Liver (tissue), 9 donors: ENCODE results near the gene IQCM. TPM values are rescaled to one million over a fixed set of nuclear protein-coding genes. Genes with fewer than 3 reads are reported as not detected.

Experiments
- DNase-seq: peaks from one replicate; pipeline ENCODE4 v3.0.0-alpha.2; 2017; ENCODE audit warnings: low spot score
- H3K27ac ChIP-seq, 2 donors: one replicate each; pipeline ENCODE4 v1.7.0; 2013; ENCODE audit warnings: inconsistent platforms in 2 of 2, low read length in 2 of 2, control low read depth in 1 of 2, low read depth in 1 of 2, mild to moderate bottlenecking in 1 of 2
- H3K27me3 ChIP-seq, 4 donors: one replicate each; pipeline versions ENCODE4 v1.6.1 to v1.7.0; 2013; ENCODE audit warnings: low read length in 3 of 4, inconsistent platforms in 1 of 4, mild to moderate bottlenecking in 1 of 4, moderate library complexity in 1 of 4; ENCODE audit not compliant: control insufficient read depth in 4 of 4, insufficient read depth in 4 of 4
- H3K36me3 ChIP-seq, 4 donors: one replicate each; pipeline versions ENCODE4 v1.6.1 to v1.7.0; 2013; ENCODE audit warnings: low read length in 3 of 4, mild to moderate bottlenecking in 3 of 4, low read depth in 1 of 4, moderate library complexity in 1 of 4; ENCODE audit not compliant: control insufficient read depth in 4 of 4, insufficient read depth in 3 of 4
- H3K4me1 ChIP-seq, 4 donors: one replicate each; pipeline versions ENCODE4 v1.6.1 to v1.7.0; 2013; ENCODE audit warnings: low read length in 3 of 4, mild to moderate bottlenecking in 3 of 4, moderate library complexity in 1 of 4; ENCODE audit not compliant: control insufficient read depth in 4 of 4, insufficient read depth in 4 of 4
- H3K4me3 ChIP-seq, 3 donors: one replicate each; pipeline versions ENCODE4 v1.6.1 to v1.7.0; 2013; ENCODE audit warnings: low read length in 3 of 3, control low read depth in 1 of 3, low read depth in 1 of 3, mild to moderate bottlenecking in 1 of 3
- H3K9ac ChIP-seq, 2 donors: one replicate each; pipeline ENCODE4 v1.7.0; 2013; ENCODE audit warnings: low read length in 2 of 2, mild to moderate bottlenecking in 2 of 2, moderate library complexity in 2 of 2, control low read depth in 1 of 2, low read depth in 1 of 2
- H3K9me3 ChIP-seq, 4 donors: one replicate each; pipeline versions ENCODE4 v1.6.1 to v1.7.0; 2013; ENCODE audit warnings: low read length in 3 of 4; ENCODE audit not compliant: control insufficient read depth in 4 of 4
- ATF3 ChIP-seq: IDR thresholded peaks from 2 replicates; pipeline ENCODE4 v1.6.1; 2016; ENCODE audit warnings: antibody characterized with exemption
- EGR1 ChIP-seq, 2 donors: IDR thresholded peaks; 2 replicates each; pipeline ENCODE4 v1.6.1; 2016 to 2018; ENCODE audit warnings: antibody characterized with exemption in 2 of 2, low read depth in 2 of 2
- FOXA1 ChIP-seq: IDR thresholded peaks from 2 replicates; pipeline ENCODE4 v1.6.1; 2016; ENCODE audit warnings: antibody characterized with exemption
- GABPA ChIP-seq, 2 donors: IDR thresholded peaks in 1 of 2; conservative IDR thresholded peaks in 1 of 2; 2 replicates each; pipeline ENCODE4 v1.6.1; 2016; ENCODE audit warnings: antibody characterized with exemption in 2 of 2, mild to moderate bottlenecking in 1 of 2, moderate library complexity in 1 of 2
- HNF4A ChIP-seq, 2 donors: conservative IDR thresholded peaks; 2 replicates each; pipeline ENCODE4 v1.6.1; 2016; ENCODE audit warnings: antibody characterized with exemption in 2 of 2, mild to moderate bottlenecking in 2 of 2
- HNF4G ChIP-seq: IDR thresholded peaks from 2 replicates; pipeline ENCODE4 v1.6.1; 2016; ENCODE audit warnings: antibody characterized with exemption
- JUND ChIP-seq, 2 donors: IDR thresholded peaks; 2 replicates each; pipeline ENCODE4 v1.6.1; 2016; ENCODE audit warnings: antibody characterized with exemption in 2 of 2
- NR2F2 ChIP-seq: IDR thresholded peaks from 2 replicates; pipeline ENCODE4 v1.6.1; 2016; ENCODE audit warnings: antibody characterized with exemption
- RAD21 ChIP-seq, 2 donors: IDR thresholded peaks; 2 replicates each; pipeline ENCODE4 v1.6.1; 2016; ENCODE audit warnings: antibody characterized with exemption in 2 of 2, mild to moderate bottlenecking in 2 of 2
- RXRA ChIP-seq, 2 donors: IDR thresholded peaks; 2 replicates each; pipeline ENCODE4 v1.6.1; 2017 to 2018; ENCODE audit warnings: antibody characterized with exemption in 2 of 2, mild to moderate bottlenecking in 1 of 2
- SP1 ChIP-seq: IDR thresholded peaks from 2 replicates; pipeline ENCODE4 v1.6.1; 2018; ENCODE audit warnings: antibody characterized with exemption, mild to moderate bottlenecking
- TAF1 ChIP-seq: conservative IDR thresholded peaks from 2 replicates; pipeline ENCODE4 v1.6.1; 2016; ENCODE audit warnings: antibody characterized with exemption, mild to moderate bottlenecking
- WGBS: extraction: QIAGEN DNeasy Blood & Tissue Kit; methylation state at CpG from one replicate; pipeline ENCODE4 v1.1.7; 2013; 5-methylcytosine and 5-hydroxymethylcytosine counted together
- polyA plus RNA-seq, 2 donors: library from polyadenylated mRNA; stranded (reverse) in 1 of 2; unstranded in 1 of 2; fragments of 200-250 nt in 1 of 2; fragments of >200 nt in 1 of 2; fragmentation: Nextera tagmentation in 1 of 2; extraction: Ambion mirVana in 1 of 2; gene quantifications; one replicate each; pipeline versions ENCODE4 v1.2.1 to v1.2.3, GENCODE V29; 2013 to 2015
- total RNA-seq, 2 donors: library from RNA; depleted of rRNA; stranded (reverse); fragments of >200 nt; gene quantifications; one replicate each; pipeline ENCODE4 v1.2.3, GENCODE V29; 2014
- TF ChIP-seq, protein P1 (sequence below): IDR thresholded peaks from 2 replicates; pipeline ENCODE4 v1.6.1; 2016; ENCODE audit warnings: antibody characterized with exemption
- TF ChIP-seq, protein P2 (sequence below): IDR thresholded peaks from 2 replicates; pipeline ENCODE4 v1.6.1; 2016; ENCODE audit warnings: antibody characterized with exemption
- TF ChIP-seq, protein P3 (sequence below): fragments of 150-350 bp; IDR thresholded peaks from 2 replicates; pipeline ENCODE4 v1.5.1; 2017; ENCODE audit warnings: improper control_type of control experiment, low read depth, low read length; ENCODE audit not compliant: missing input control
- donor health status: healthy.
- donor health status: healthy.
- donor health status: healthy.
- donor health status: healthy.
- donor health status: healthy.

The IQCM gene
- total and polyA plus RNA-seq, 4 donors = 0.08 TPM; not detected in 3

GRCh38 chr4:149713031-149713430, 102.6 kb downstream of the IQCM start:
- WGBS = 47% methylated on average over 3 of the region's 3 CpGs
- Histone ChIP-seq H3K9me3 (peaks cover 3 to 12% (median 7%) of the 10 kb centered on the region in 4 donors), H3K4me3 (no peak overlapping the region), H3K4me1 (no peaks in the 10 kb centered on the region), H3K36me3 (no peaks in the 10 kb centered on the region), H3K9ac (no peak overlapping the region), H3K27me3 (no peaks in the 10 kb centered on the region), H3K27ac (no peak overlapping the region)
- DNase-seq = no peak
- TF ChIP-seq, protein P1, sequence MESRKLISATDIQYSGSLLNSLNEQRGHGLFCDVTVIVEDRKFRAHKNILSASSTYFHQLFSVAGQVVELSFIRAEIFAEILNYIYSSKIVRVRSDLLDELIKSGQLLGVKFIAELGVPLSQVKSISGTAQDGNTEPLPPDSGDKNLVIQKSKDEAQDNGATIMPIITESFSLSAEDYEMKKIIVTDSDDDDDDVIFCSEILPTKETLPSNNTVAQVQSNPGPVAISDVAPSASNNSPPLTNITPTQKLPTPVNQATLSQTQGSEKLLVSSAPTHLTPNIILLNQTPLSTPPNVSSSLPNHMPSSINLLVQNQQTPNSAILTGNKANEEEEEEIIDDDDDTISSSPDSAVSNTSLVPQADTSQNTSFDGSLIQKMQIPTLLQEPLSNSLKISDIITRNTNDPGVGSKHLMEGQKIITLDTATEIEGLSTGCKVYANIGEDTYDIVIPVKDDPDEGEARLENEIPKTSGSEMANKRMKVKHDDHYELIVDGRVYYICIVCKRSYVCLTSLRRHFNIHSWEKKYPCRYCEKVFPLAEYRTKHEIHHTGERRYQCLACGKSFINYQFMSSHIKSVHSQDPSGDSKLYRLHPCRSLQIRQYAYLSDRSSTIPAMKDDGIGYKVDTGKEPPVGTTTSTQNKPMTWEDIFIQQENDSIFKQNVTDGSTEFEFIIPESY = no peak
- TF ChIP-seq EGR1 (IDR thresholded peaks at IDR 0.05; ENCODE audit: low read depth in 2 of 2) = no peak
- no peak for TF ChIP-seq NR2F2
- TF ChIP-seq FOXA1 = no peak
- no peak for TF ChIP-seq JUND (IDR thresholded peaks at IDR 0.05)
- no peak for TF ChIP-seq HNF4G
- TF ChIP-seq RAD21 (IDR thresholded peaks at IDR 0.05) = no peak
- TF ChIP-seq ATF3 = no peak
- TF ChIP-seq, protein P2, sequence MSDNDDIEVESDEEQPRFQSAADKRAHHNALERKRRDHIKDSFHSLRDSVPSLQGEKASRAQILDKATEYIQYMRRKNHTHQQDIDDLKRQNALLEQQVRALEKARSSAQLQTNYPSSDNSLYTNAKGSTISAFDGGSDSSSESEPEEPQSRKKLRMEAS = no peak
- TF ChIP-seq, protein P3, sequence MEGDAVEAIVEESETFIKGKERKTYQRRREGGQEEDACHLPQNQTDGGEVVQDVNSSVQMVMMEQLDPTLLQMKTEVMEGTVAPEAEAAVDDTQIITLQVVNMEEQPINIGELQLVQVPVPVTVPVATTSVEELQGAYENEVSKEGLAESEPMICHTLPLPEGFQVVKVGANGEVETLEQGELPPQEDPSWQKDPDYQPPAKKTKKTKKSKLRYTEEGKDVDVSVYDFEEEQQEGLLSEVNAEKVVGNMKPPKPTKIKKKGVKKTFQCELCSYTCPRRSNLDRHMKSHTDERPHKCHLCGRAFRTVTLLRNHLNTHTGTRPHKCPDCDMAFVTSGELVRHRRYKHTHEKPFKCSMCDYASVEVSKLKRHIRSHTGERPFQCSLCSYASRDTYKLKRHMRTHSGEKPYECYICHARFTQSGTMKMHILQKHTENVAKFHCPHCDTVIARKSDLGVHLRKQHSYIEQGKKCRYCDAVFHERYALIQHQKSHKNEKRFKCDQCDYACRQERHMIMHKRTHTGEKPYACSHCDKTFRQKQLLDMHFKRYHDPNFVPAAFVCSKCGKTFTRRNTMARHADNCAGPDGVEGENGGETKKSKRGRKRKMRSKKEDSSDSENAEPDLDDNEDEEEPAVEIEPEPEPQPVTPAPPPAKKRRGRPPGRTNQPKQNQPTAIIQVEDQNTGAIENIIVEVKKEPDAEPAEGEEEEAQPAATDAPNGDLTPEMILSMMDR = no peak

- Histone ChIP-seq H3K27me3 (no peaks in the 10 kb centered on the region), H3K27ac (no peak overlapping the region), H3K36me3 (no peaks in the 10 kb centered on the region), H3K9ac (no peak overlapping the region), H3K4me3 (no peak overlapping the region), H3K4me1 (no peaks in the 10 kb centered on the region), H3K9me3 (peaks cover 3 to 12% (median 7%) of the 10 kb centered on the region in 4 donors)
- WGBS = 85% methylated on average over 2 of the region's 2 CpGs
- TF ChIP-seq NR2F2 (no peak), SP1 (no peak), HNF4A (conservative IDR thresholded peaks at IDR 0.05) (no peak), ATF3 (no peak), HNF4G (no peak), RAD21 (IDR thresholded peaks at IDR 0.05) (no peak), GABPA (IDR thresholded peaks at IDR 0.05 in 1 of 2, conservative IDR thresholded peaks at IDR 0.05 in 1 of 2) (no peak), FOXA1 (no peak), RXRA (IDR thresholded peaks at IDR 0.05) (no peak), TAF1 (no peak)
- DNase-seq = no peak
These were observed 103.9 kb downstream of the IQCM start for GRCh38 chr4:149711593-149712365.
